ENCODE results near the gene NKX1-1.
"Not testable (repeated sequence)": the region's sequence is repeated elsewhere in the genome, so short reads cannot be mapped to it uniquely, and the experiment has no call there.

NKX1-1 gene

GRCh38 chr4:1406394-1406980 lies at the start of gene NKX1-1:
Gene NKX1-1, minus strand, starts transcription at chr4:1406442. Its CDS starts 0 bp downstream, at chr4:1406442.
- DNase-seq = no peak

- DNase-seq = no peak
These were observed 47.5 kb upstream of the NKX1-1 start for GRCh38 chr4:1453731-1454130.

GRCh38 chr4:1452431-1453051 lies 46.3 kb upstream of the NKX1-1 start:
- DNase-seq = no peak

DNA sequence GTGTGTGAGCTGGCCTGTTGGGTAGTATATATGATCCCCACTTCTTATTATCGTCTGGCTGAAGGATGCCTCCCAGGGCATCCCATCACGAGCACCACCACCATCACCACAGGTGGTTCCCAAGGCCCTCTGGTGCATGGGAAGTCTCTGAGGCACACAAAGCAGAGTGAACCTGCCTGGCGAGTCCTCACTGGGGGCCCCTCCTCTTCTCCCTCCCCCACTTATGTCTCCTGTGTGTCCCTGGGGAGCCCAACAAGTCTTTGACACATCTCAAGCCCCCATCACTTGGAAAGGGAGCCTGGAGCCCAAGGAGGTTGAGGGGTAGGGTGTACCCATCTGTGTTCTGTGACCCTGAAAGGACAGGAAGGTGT lies 45.5 kb upstream of the NKX1-1 start:
- no peak for DNase-seq

DNA sequence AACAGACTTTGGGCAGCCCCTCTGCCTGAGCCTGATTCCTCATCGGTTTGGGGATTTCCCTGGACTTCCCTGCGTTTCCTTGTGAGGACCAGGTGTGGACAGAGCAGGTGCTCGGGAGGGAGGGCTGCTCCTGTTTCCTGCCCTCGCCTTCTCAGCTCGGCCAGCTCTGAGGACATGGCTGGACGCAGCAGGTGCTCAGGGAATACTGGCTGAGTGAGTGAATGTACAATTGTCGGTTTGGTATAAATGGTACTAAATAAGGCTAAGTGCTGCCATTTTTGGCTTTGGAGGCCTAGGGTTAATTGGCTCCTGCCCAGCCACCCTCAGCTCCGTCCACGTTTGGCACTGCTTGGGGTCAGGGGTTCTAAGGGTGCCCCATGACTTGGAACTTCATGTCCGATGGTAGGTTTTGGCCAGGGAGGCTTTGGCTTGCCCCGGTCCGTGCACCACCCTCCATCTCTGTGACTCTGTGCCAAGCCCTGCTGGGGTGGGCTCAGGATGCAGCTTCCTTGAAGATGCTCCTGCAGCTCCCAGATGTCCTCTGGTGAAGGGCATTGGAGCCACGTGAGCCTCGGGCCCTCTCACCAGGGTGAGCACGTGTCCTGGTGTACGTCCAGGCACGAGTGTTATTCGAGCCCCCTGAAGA lies 45.0 kb upstream of the NKX1-1 start:
- DNase-seq = no peak

- DNase-seq = no peak
These were observed 43.8 kb upstream of the NKX1-1 start for GRCh38 chr4:1449833-1450741.

GRCh38 chr4:1449475-1449832 lies 43.2 kb upstream of the NKX1-1 start:
- DNase-seq = no peak

DNA sequence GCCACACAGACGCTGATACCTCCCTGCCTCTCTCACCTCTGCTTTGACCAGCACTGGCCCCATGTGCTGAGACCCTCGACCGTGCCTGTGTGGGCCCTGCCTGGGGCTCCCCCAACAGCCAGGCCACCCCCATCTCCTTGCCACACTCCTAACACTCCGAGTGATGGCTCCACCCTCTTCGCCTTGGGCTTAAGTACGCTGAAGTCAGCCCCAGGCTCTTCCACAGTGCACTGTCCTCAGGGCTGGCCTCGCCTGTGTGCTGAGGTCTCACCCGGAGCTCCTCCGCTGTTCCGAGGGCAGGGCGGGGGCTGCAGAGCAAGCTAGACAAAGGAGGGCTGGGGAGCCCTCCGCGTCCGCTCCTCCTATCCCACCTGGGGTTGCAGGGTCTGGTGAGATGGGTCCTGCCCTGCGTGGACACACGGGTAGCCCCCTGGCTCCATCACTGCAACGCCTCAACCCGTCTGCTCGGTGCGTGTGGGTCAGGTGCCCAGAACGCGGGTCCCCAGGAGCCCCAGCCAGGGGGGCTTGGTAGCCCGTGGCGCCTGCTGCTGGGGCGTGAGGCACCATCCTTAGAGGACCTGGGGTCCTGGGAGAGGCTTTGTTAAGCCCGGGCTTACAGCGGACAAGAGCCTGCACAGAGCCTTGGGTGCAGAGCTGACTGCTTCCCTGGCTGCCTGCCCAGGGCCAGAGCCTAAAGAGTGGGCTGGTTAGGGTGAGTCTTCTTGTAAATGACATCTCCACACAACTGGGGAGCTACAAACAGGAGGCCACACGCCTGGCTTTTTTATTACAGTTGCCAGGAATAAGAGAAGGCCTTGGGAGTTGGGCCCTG lies 42.6 kb upstream of the NKX1-1 start:
- no peak for DNase-seq

GRCh38 chr4:1447676-1448588 lies 41.7 kb upstream of the NKX1-1 start:
- DNase-seq = no peak

- DNase-seq = no peak
These were observed 40.5 kb upstream of the NKX1-1 start for GRCh38 chr4:1446502-1447386.

- no peak for DNase-seq
These were observed 39.6 kb upstream of the NKX1-1 start for GRCh38 chr4:1445716-1446445.

DNA sequence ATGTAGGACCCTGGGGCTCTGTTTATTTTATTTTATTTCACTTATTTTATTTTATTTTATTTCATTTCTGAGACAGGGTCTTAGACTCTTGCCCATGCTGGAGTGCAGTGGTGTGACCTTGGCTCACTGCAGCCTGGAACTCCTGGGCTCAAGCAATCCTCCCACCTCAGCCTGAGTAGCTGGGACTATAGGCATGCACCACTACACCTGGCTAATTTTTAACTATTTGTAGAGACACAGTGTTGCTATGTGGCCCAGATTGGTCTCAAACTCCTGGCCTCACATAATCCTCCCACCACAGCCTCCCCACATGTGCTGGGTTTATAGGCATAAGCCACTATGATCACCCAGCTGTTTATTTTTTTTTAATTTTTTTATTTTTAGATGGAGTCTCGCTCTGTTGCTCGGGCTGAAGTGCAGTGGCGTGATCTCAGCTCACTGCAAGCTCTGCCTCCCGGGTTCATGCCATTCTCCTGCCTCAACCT lies 37.5 kb upstream of the NKX1-1 start:
- DNase-seq = not testable (repeated sequence)

- no peak for DNase-seq
These were observed 20.8 kb upstream of the NKX1-1 start for GRCh38 chr4:1427010-1427409.

- DNase-seq = no peak
These were observed 15.4 kb upstream of the NKX1-1 start for GRCh38 chr4:1421657-1422056.

DNA sequence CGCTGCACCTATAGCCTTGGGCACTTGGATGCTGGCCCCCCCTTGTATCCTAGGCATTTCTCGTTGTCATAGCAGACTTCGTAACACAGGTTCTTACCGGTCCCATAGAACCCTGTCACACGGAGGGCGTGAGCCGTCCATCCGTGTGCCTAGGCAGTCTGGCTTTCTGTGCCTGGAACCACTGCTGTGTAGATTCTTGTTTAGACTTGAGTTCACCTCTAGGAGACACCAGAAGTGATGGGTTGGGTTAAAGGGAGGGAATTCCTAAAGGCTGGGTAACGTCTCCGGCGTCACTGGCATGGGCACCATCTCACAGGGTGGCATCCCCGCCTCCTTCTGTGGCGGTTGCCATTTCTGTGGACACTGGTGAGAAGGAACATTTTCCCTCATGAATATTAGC lies 13.5 kb upstream of the NKX1-1 start:
- no peak for DNase-seq

DNA sequence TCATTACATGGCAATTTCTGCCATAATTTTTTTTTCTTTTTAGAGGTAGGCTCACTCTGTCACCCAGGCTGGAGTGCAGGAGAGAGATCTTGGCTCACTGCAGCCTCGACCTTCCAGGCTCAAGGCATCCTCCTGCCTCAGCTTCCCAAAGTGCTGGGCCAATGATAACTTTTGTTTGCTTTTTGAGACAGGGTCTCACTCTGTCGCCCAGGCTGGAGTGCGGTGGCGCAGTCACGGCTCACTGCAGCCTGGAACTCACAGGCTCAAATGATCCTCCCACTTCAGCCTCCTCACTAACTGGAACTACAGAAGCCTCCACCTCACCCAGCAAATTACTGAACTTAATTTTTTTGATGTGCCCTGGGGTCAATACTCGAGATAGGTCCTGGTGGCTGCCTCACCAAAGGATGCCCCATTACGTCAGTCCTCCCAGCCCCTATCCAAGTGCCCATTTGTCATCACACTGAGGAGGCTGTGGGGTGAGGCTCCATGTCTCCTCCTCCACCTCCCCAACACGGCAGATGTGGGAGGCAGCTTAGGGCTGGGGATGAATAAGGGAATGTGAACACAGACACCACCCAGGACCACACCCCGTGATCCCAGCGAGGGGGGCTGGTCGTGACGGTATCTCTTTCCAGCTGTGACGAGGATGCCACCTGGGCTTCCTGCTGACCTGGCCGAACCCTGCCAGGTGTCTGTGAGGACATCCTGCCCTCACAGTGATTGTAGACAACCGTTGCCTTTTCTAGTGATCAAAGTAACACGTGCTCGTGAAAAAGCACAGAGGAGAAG lies 12.4 kb upstream of the NKX1-1 start:
- no peak for DNase-seq

DNA sequence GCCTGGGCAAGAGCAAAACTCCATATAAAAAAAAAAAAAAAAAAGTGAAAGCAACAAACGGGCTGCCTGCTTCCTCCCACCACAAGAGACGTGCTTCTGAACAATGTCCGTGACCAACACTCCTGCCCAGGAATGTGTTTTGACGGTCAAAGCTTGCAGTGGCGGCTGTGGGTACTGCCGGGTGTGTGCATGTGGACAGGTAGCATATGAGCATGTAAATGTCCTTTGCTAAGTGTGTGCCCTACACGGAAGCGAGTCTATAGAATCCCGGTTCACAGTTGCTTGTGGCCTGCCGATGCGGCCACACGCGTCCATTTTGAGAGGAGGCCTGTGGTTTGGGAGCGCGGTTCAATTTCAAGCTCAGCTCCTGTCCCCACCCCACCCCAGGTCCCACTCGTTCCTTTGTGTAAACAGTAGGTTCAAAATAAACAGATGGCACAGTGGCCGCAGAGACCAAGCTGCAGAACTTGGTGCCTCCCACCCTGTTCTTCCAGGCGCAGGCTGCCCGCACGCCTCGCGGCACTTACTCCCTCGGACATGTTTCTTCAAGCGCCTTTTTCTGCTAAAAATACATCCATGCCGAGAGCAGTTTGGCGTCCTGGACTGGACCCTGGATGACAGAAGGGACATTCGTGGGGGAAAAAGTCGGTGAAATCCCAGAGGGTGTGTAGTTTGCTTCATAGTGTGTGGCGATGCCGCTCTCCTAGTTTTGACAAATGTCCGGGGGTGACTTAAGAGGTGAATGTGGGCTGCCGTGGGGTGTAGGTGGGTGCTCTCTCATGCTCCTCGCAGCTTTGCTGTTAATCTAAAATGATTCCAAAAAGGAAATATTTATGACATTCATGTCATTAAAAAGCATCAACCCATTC lies 11.5 kb upstream of the NKX1-1 start:
- DNase-seq = no peak

DNA sequence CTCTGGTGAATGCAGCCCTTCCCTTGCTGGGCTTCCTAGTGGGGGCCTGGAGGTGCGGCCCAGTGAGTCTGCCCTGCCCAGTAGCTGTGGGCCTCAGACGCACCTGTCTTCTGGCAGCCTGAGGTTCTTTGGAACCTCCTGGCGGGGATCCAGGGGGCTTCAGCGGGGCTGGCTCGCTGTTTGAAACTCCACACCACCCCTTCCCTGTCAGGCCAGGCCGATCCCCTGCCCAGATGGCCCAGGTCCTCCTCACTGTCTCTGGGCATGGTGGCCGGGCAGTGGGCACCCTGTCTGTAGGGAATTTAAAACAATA lies 10.7 kb upstream of the NKX1-1 start:
- DNase-seq = no peak
